Suprapubic skin (tissue), 3 donors: ENCODE results near the gene SPAG16.

ENCODE experiments used
- CTCF ChIP-seq, 2 donors: fragments of 200-600 bp in 1 of 2; fragments of 450-650 bp in 1 of 2; sonication (generic) in 1 of 2; IDR thresholded peaks; one replicate each; pipeline ENCODE4 v1.5.1; 2016 to 2019; ENCODE audit warnings: antibody characterized with exemption in 2 of 2, mild to moderate bottlenecking in 1 of 2, moderate library complexity in 1 of 2
- POLR2AphosphoS5 ChIP-seq, 3 donors: sonication (generic); formaldehyde crosslinking; IDR thresholded peaks; one replicate each; pipeline ENCODE4 v1.6.1; 2017; ENCODE audit warnings: antibody characterized with exemption in 3 of 3

DNA sequence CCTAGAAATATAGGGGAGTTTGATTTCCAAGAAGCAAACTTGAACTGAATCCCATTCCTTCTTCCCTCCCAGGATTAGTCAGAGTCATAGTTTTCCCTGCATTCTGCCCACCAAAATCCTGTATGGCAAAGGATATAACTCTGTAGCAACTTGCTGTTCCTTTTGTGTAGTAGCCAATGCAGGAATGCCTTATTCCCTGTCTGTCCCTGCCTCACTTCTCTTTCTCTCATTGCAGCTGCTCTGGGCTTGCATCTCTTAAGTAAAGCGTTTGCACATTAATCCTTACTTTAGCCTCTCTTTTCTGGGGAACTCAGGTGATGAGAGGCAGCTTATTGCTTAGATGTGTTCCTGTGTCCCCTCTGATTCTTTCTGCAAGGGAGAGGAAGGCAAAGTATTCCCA lies 793.5 kb downstream of the SPAG16 start:
- TF ChIP-seq POLR2AphosphoS5 (IDR thresholded peaks at IDR 0.05): no peak
- no peak for TF ChIP-seq CTCF (IDR thresholded peaks at IDR 0.05)
